Sciatic nerve (tissue), 2 donors: ENCODE data around the gene SYP. TPM values are rescaled to one million over a fixed set of nuclear protein-coding genes. Genes with fewer than 3 reads are reported as not detected.
"Not testable (repeated sequence)": the region's sequence is repeated elsewhere in the genome, so short reads cannot be mapped to it uniquely, and the experiment has no call there.

Experiments
- ATAC-seq: fragments of 200-7000 bp; cut with Tn5 transposase; one replicate; pipeline ENCODE4 v1.9.1; 2020; ENCODE audit warnings: mild to moderate bottlenecking, moderate library complexity
- DNase-seq: peaks from one replicate; pipeline ENCODE4 v3.0.0-alpha.2; 2020; ENCODE audit warnings: low spot score
- intact Hi-C: fragments of 100-400 bp; cut with DNase I; formaldehyde crosslinking; loops from one replicate; pipeline ENCODE4 v1.14.2; 2022
- total RNA-seq: library from RNA; stranded (reverse); fragmentation: NEBNext Ultra II Directional; extraction: Animal tissue kit (Norgen Biotek cat#: 25700); gene quantifications from one replicate; pipeline ENCODE4 v1.2.1, GENCODE V29; 2021
- donor health status: DM: no; HTN: no; CAD: no.
- donor health status: DM: no; HTN: no; CAD: no.

SYP gene
- total RNA-seq, 1 donor from 2014 or later, result 4.2 TPM

- intact Hi-C loops, result no loop called here
- peak; percentile 96 for ATAC-seq
- peak; percentile 93 for DNase-seq
Observed at GRCh38 chrX:49155900-49156837, 43.8 kb downstream of the SYP start.

DNA sequence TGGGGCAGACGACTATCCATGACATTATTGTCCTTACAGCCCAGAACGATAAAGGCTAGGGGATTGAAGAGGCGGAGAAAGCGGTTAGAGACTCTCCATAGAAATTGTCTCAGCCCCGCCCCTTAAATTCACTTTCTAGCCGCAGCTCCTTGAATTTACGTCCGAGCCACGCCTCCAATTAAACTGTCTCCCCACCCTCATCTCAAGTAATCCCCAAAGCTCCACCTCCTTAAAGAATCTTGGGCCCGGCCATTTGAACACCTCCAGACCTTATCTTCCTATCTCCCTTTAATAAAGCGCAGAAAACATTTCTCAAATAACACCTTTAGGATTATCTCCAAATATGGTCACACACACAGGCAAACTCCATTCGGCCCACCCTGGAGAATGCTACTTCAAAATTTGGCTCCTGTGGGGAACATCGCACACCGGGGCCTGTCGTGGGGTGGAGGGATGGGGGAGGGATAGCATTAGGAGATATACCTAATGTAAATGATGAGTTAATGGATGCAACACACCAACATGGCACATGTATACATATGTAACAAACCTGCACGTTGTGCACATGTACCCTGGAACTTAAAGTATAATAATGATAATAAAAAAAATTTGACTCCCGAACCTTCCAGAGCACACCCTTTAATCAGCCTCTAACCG is 44.6 kb downstream of the SYP start:
- intact Hi-C loops, result no loop called here
- peak; percentile 51 for ATAC-seq
- no peak for DNase-seq

DNA sequence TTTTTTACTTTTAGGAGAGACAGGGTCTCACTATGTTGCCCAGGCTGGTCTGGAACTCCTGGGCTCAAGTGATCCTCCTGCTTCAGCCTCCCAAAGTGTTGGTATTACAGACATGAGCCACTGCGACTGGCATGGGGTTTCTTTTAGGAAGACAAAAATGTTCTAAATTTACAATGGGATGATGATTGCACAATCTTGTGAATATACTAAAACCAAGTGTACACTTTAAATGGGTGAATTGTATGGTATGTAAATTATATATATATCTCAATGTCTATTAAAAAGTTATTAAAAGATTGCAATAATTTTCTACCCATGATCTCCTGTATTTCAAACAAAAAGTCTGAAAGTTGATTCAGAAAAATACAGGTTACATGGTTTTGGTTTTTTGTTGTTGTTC is 46.5 kb downstream of the SYP start:
- ATAC-seq (no peak), DNase-seq (no peak)
- intact Hi-C loops, result no loop called here

- DNase-seq, intact Hi-C loops, ATAC-seq: not testable (repeated sequence)
Observed at GRCh38 chrX:49149291-49149690, 50.7 kb downstream of the SYP start.

DNA sequence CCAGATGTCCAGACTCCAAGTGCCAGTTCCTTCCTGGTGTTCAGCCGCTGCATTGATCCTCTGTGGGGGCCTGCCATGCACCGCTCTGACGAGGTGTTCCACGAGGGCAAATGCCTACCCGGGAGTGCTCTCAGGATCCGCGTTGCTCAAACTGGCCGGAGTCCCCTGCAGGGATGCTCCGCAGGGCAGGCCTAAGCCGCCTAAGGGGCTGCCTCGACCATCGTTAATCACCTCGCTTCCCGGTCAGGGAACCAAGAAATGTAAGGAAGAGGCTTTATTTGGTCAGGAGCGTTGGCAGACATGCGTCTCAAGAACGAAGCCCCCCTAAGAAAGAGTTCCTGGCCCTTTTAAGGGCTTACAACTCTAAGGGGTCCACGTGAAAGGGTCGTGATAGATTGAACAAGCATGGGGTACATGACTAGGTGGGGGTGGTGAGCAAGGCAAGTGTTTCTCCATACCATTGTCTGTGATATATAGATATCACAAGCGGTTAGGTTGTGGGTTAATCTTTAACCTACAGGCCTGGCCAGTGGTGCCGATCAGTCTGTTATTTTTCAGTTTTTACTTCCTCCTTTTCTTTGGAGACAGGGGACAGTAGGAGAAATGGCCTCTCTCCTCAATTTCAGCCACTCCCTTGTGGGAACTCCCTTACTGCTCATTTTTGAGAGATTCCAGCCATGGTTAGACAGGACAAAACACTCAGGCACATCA is 51.4 kb downstream of the SYP start:
- ATAC-seq, intact Hi-C loops, DNase-seq: not testable (repeated sequence)

- DNase-seq, result no peak
- ATAC-seq, result no peak
- intact Hi-C loops, result no loop called here
Observed at GRCh38 chrX:49147936-49148335, 52.1 kb downstream of the SYP start.

DNA sequence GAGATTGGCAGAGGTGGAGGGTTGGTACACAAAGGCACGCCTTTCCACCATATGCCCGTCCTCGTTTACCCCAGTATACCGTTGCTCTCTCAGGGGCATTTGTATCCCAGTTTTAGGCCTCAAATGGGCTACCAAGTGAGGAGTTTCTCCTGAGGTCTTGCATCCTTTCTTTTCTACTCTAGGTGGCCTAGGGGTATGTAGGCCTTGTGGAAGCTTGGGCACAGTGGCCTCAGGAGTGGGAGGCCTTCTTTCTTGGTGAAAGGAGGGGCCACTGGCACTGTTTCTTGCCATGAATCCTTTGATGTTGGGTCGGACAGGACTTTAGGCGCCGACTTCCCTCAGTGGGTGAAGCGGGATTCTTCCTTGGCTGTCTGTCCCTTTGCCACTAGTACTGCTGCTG is 52.7 kb downstream of the SYP start:
- no peak for ATAC-seq
- DNase-seq, result no peak

GRCh38 chrX:49143154-49143553 is 56.8 kb downstream of the SYP start:
- intact Hi-C loops, ATAC-seq, DNase-seq: not testable (repeated sequence)

More for the DNA sequence above, 52.7 kb downstream of the SYP start:
- intact Hi-C loops, result no loop called here

DNA sequence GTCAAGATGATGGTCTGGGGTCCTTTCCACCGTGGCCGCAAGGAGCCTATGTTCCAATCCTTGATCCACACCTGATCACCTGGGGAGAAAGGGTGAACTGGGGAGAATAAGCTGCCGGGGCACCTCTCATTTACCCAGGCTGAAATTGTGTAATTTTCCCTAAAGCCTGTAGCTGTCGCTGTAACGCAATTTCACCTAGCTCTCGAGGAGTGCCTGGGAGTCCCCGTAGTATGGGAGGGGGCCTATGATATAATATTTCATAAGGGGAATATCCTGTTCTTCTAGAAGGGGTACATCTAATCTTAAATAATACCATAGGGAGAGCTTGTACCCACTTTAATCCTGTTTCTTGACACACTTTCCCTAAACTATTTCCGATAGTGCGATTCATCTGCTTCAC is 57.7 kb downstream of the SYP start:
- DNase-seq, ATAC-seq, intact Hi-C loops: not testable (repeated sequence)

DNA sequence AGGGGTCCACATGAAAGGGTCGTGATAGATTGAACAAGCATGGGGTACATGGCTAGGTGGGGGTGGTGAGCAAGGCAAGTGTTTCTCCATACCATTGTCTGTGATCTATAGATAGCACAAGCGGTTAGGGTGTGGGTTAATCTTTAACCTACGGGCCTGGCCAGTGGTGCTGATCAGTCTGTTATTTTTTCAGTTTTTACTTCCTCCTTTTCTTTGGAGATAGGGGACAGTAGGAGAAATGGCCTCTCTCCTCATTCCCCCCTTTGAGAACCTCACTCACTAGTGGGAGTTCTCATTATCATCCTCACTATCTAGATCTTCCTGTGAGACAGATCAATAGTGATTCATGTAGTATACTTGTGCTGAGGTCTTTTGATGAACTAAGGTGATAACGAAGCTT is 60.3 kb downstream of the SYP start:
- DNase-seq, result no peak
- no peak for ATAC-seq
- intact Hi-C loops, result no loop called here

Other genes starting within 250 kb of the SYP start
- 50.5 TPM for gene OTUD5, start 242.6 kb downstream of the SYP start, total RNA-seq
- gene KCND1, start 228.3 kb downstream of the SYP start, total RNA-seq, result 2.5 TPM
- gene GRIPAP1, start 197.9 kb downstream of the SYP start, total RNA-seq, result 53.5 TPM
- 69.0 TPM for gene TFE3, start 156.8 kb downstream of the SYP start, total RNA-seq
- gene CCDC120, start 141.2 kb downstream of the SYP start, total RNA-seq, result 7.9 TPM
- 29.6 TPM for gene PRAF2, start 126.2 kb downstream of the SYP start, total RNA-seq
- gene WDR45, start 120.3 kb downstream of the SYP start, total RNA-seq, result 70.9 TPM
- gene GPKOW, start 76.5 kb downstream of the SYP start, total RNA-seq, result 20.5 TPM
- gene MAGIX, start 37.4 kb downstream of the SYP start, total RNA-seq, result 1.0 TPM
- gene PLP2, start 28.3 kb downstream of the SYP start, total RNA-seq, result 103 TPM
- 9.9 TPM for gene PRICKLE3, start 13.8 kb downstream of the SYP start, total RNA-seq
- 0.22 TPM for gene CACNA1F, start 33.1 kb upstream of the SYP start, total RNA-seq
- 12.3 TPM for gene CCDC22, start 35.3 kb upstream of the SYP start, total RNA-seq
- gene FOXP3, start 64.5 kb upstream of the SYP start, total RNA-seq, result 0.13 TPM
- 9.9 TPM for gene PPP1R3F, start 69.6 kb upstream of the SYP start, total RNA-seq
- gene GAGE10, start 103.5 kb upstream of the SYP start, total RNA-seq, result not detected
- gene GAGE12J, start 121.8 kb upstream of the SYP start, total RNA-seq, result not detected
- gene GAGE13, start 131.4 kb upstream of the SYP start, total RNA-seq, result not detected